Astrocyte (in vitro differentiated cells and primary cell): ENCODE results near the gene USP6NL. TPM values are rescaled to one million over a fixed set of nuclear protein-coding genes. Genes with fewer than 3 reads are reported as not detected.

Experiments used
- DNase-seq: peaks from one replicate; pipeline ENCODE4 v3.0.0-alpha.2; 2010; ENCODE audit warnings: low read depth
- FAIRE-seq: peaks from 2 replicates; lab custom pipeline; 2011; peaks lifted over from hg19 to GRCh38; lab: Jason Lieb, UNC
- H2AFZ ChIP-seq: 2 replicates; pipeline ENCODE4 v1.6.0; 2012; ENCODE audit warnings: low read depth, low read length, inconsistent platforms
- H3K27ac ChIP-seq: 2 replicates; pipeline ENCODE4 v1.5.1; 2011; ENCODE audit warnings: low read depth, low read length, inconsistent platforms
- H3K27me3 ChIP-seq: 2 replicates; pipeline ENCODE4 v1.6.0; 2011; ENCODE audit warnings: low read length, inconsistent platforms; ENCODE audit not compliant: insufficient read depth
- H3K36me3 ChIP-seq: 2 replicates; pipeline ENCODE4 v1.5.1; 2011; ENCODE audit warnings: low read length, inconsistent platforms; ENCODE audit not compliant: insufficient read depth
- H3K4me1 ChIP-seq: 2 replicates; pipeline ENCODE4 v1.5.1; 2011; ENCODE audit warnings: low read length, inconsistent platforms; ENCODE audit not compliant: insufficient read depth
- H3K4me2 ChIP-seq: 2 replicates; pipeline ENCODE4 v1.6.0; 2012; ENCODE audit warnings: low read length, inconsistent platforms
- H3K4me3 ChIP-seq: 2 replicates; pipeline ENCODE4 v1.5.1; 2011; ENCODE audit warnings: low read depth, mild to moderate bottlenecking, low read length, inconsistent platforms; ENCODE audit not compliant: insufficient read depth
- H3K79me2 ChIP-seq: 2 replicates; pipeline ENCODE4 v1.6.0; 2012; ENCODE audit warnings: mild to moderate bottlenecking, low read length, inconsistent platforms; ENCODE audit not compliant: insufficient read depth
- H3K9ac ChIP-seq: 2 replicates; pipeline ENCODE4 v1.6.0; 2012; ENCODE audit warnings: mild to moderate bottlenecking, low read length, inconsistent platforms
- H3K9me3 ChIP-seq: 2 replicates; pipeline ENCODE4 v1.5.1; 2012; ENCODE audit warnings: low read depth, mild to moderate bottlenecking, low read length, inconsistent platforms; ENCODE audit not compliant: insufficient read depth
- H4K20me1 ChIP-seq: 2 replicates; pipeline ENCODE4 v1.6.0; 2012; ENCODE audit warnings: low read length, inconsistent platforms; ENCODE audit not compliant: insufficient read depth
- H3K27ac Mint-ChIP-seq: one replicate; pipeline ENCODE4 v1.8.0; 2021; ENCODE audit warnings: mild to moderate bottlenecking, mixed read lengths; ENCODE audit not compliant: unreplicated experiment
- H3K27me3 Mint-ChIP-seq: one replicate; pipeline ENCODE4 v1.8.0; 2021; ENCODE audit warnings: low read depth, mixed read lengths; ENCODE audit not compliant: unreplicated experiment
- H3K36me3 Mint-ChIP-seq: one replicate; pipeline ENCODE4 v1.8.0; 2021; ENCODE audit warnings: low read depth, mixed read lengths; ENCODE audit not compliant: unreplicated experiment
- H3K4me1 Mint-ChIP-seq: one replicate; pipeline ENCODE4 v1.8.0; 2021; ENCODE audit warnings: low read depth, mixed read lengths; ENCODE audit not compliant: unreplicated experiment
- H3K4me3 Mint-ChIP-seq: one replicate; pipeline ENCODE4 v1.8.0; 2021; ENCODE audit warnings: mild to moderate bottlenecking, moderate library complexity, mixed read lengths; ENCODE audit not compliant: unreplicated experiment
- H3K9me3 Mint-ChIP-seq: one replicate; pipeline ENCODE4 v1.8.0; 2021; ENCODE audit warnings: mild to moderate bottlenecking, mixed read lengths; ENCODE audit not compliant: unreplicated experiment
- CTCF ChIP-seq: IDR thresholded peaks from 2 replicates; pipeline ENCODE4 v1.5.1; 2011; ENCODE audit warnings: low read depth, mild to moderate bottlenecking, inconsistent platforms, low read length, moderate library complexity; ENCODE audit not compliant: insufficient read depth
- EZH2 ChIP-seq: IDR thresholded peaks from 2 replicates; pipeline ENCODE4 v1.6.1; 2012; ENCODE audit warnings: mild to moderate bottlenecking, low read length, inconsistent platforms; ENCODE audit not compliant: insufficient read depth
- total RNA-seq: library from RNA; stranded (reverse); gene quantifications from 2 replicates; pipeline ENCODE4 v1.2.1, GENCODE V29; 2021

The USP6NL gene
- total RNA-seq, 1 donor from 2014 or later, result 16.6 TPM

GRCh38 chr10:11533328-11533781 lies 78.1 kb downstream of the USP6NL start:
- H3K27ac Mint-ChIP-seq, result peak overlapping the region; percentile 2
- no peak for FAIRE-seq
- Histone ChIP-seq H3K79me2 (peaks cover 45% of the 10 kb centered on the region), H2AFZ (no peak overlapping the region), H3K27ac (no peak overlapping the region), H4K20me1 (peaks cover 37% of the 10 kb centered on the region), H3K4me1 (peaks cover 15% of the 10 kb centered on the region), H3K27me3 (no peaks in the 10 kb centered on the region), H3K4me3 (no peak overlapping the region), H3K9ac (no peak overlapping the region), H3K4me2 (no peak overlapping the region), H3K9me3 (no peaks in the 10 kb centered on the region), H3K36me3 (no peaks in the 10 kb centered on the region)
- no peaks in the 10 kb centered on the region for H3K36me3 Mint-ChIP-seq
- no peak overlapping the region for H3K4me3 Mint-ChIP-seq
- peaks cover 18% of the 10 kb centered on the region for H3K4me1 Mint-ChIP-seq
- DNase-seq, result no peak
- no peaks in the 10 kb centered on the region for H3K27me3 Mint-ChIP-seq
- peak; percentile 38 for TF ChIP-seq CTCF
- TF ChIP-seq EZH2, result no peak
- no peaks in the 10 kb centered on the region for H3K9me3 Mint-ChIP-seq

GRCh38 chr10:11532306-11532705 lies 79.1 kb downstream of the USP6NL start:
- no peak overlapping the region for H3K4me3 Mint-ChIP-seq
- H3K9me3 Mint-ChIP-seq, result no peaks in the 10 kb centered on the region
- H3K27me3 Mint-ChIP-seq, result no peaks in the 10 kb centered on the region
- no peaks in the 10 kb centered on the region for H3K36me3 Mint-ChIP-seq
- Histone ChIP-seq H3K27me3 (no peaks in the 10 kb centered on the region), H3K36me3 (no peaks in the 10 kb centered on the region), H2AFZ (no peak overlapping the region), H3K9ac (peak overlapping the region; percentile 40), H4K20me1 (peaks cover 34% of the 10 kb centered on the region), H3K27ac (no peak overlapping the region), H3K79me2 (peaks cover 39% of the 10 kb centered on the region), H3K9me3 (no peaks in the 10 kb centered on the region), H3K4me2 (peak overlapping the region; percentile 75), H3K4me1 (peaks cover 15% of the 10 kb centered on the region), H3K4me3 (no peak overlapping the region)
- peaks cover 18% of the 10 kb centered on the region for H3K4me1 Mint-ChIP-seq
- TF ChIP-seq CTCF, result no peak
- no peak for TF ChIP-seq EZH2
- H3K27ac Mint-ChIP-seq, result peak overlapping the region; percentile 55
- DNase-seq (peak; percentile 57), FAIRE-seq (no peak)

- H3K4me2 ChIP-seq, result no peak overlapping the region
- no peak for TF ChIP-seq CTCF
- TF ChIP-seq EZH2, result no peak
Observed at GRCh38 chr10:11530806-11531205, 80.6 kb downstream of the USP6NL start.

More at GRCh38 chr10:11530806-11531205, 80.6 kb downstream of the USP6NL start:
- no peak for DNase-seq
- H3K4me1 ChIP-seq, result peaks cover 15% of the 10 kb centered on the region
- no peak overlapping the region for H3K4me3 ChIP-seq
- no peaks in the 10 kb centered on the region for H3K27me3 Mint-ChIP-seq
- peaks cover 2% of the 10 kb centered on the region for H3K36me3 Mint-ChIP-seq
- no peak for FAIRE-seq
- H3K4me3 Mint-ChIP-seq, result no peak overlapping the region
- H3K27ac Mint-ChIP-seq, result no peak overlapping the region
- H3K9me3 ChIP-seq, result no peaks in the 10 kb centered on the region
- H3K27ac ChIP-seq, result no peak overlapping the region
- peaks cover 20% of the 10 kb centered on the region for H4K20me1 ChIP-seq
- no peaks in the 10 kb centered on the region for H3K9me3 Mint-ChIP-seq
- peaks cover 18% of the 10 kb centered on the region for H3K4me1 Mint-ChIP-seq
- H3K36me3 ChIP-seq, result no peaks in the 10 kb centered on the region
- peaks cover 26% of the 10 kb centered on the region for H3K79me2 ChIP-seq
- H2AFZ ChIP-seq, result no peak overlapping the region
- no peaks in the 10 kb centered on the region for H3K27me3 ChIP-seq
- no peak overlapping the region for H3K9ac ChIP-seq
